ENCODE measurements around the gene IFT81.
A peak's percentile ranks its signal among the peaks of the same experiment; 100 is the strongest.
"Not testable (repeated sequence)": the region's sequence is repeated elsewhere in the genome, so short reads cannot be mapped to it uniquely, and the experiment has no call there.

Gene IFT81

DNA sequence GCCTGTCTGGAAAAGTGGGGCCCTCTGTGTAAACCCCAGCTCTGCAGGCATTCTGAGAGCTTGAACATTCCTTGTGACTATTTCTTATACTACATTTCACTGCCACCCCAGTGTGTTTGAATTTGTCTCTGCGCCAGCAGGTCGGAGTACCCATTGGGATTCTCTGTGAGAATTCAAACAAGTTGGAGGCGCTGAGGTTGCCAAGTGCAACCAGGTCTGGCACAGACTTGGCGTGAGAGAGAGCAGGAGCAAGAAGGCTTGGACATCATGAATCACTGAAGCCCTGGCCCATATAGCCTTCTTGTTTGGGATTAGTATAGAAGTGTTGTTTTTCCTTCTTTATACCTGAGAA, 123.9 kb downstream of the IFT81 start:
- no peak for DNase-seq

DNA sequence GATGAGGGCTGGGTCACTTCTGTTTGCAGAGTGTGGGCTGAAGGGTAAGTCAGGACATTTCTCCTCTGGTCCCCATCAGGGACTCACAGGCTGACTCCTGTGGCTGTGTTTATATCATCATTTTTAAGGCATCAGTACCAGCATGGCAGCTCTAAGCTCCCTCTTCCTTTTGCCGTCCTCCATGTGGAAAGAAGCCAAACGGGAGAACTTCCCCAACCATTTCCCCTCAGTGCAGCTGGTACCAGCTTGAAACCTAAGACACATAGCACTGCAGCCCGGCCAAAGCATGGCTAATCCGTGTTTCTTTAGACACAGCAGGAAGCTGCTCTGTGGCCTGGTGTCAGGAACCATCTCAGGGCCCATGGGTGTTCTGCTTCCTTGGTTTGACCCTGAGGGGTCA, 124.9 kb downstream of the IFT81 start:
- no peak for DNase-seq

DNA sequence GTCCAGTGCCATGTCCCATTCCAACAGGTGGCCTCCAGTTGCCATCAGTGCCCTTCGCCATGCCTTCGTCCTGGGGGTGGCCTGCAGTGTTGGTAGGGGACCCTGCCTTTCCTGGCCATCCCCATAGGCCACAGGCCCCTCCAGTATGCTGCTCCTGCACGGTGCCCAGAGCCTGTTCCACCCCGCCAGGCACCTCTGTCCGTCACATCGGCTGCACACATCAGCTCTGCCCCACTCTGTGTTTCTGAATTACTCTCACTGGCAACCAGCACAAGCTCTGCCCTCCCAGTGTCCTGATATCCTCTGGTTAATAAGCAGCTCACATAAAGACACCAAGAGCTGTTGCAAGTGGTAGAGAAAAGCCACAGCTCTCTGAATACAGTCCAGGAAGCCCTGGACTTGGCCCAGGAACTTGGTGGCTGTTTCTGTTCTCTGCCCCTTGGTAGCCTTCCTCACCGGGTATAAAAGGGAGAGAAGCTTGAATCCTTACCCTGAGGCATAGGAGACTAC, 125.6 kb downstream of the IFT81 start:
- no peak for DNase-seq

DNA sequence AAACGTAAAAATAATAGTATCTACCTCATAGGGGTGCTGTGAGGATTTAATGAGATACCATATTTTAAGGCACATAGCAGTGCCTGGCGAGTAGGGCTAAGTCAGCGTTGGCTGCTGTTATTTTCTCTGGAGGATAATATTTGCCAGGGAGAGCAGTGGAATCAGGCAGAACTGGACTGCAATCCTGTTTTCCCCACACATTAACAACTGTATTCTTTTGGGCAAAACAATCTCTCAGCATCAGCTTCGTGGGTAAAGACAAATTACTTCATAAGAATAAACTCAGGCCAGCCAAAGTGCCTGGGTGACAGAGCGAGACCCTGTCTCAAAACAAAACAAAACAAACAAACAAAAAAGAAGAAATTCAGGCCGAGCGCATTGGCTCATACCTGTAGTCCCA, 127.2 kb downstream of the IFT81 start:
- no peak for DNase-seq

DNA sequence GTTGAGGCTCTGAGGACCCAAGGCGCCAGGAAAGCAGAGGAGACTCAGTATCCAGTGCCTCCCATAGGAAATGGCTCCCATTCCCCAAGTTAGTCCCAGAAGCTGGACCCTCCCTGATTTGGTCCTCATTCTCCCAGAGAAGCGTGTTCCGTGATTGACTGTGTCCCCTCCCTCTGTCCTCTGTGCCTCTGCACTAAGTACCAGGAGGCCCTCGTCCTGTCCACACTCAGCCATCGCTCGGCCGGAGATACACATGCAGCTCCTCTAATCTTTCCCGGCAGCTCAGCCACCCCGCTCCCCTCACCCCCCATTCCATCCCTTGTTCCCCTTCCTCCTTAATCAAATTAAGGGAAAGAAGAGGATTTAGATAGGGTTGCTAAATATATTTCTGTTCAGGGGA, 128.6 kb downstream of the IFT81 start:
- no peak for DNase-seq

DNA sequence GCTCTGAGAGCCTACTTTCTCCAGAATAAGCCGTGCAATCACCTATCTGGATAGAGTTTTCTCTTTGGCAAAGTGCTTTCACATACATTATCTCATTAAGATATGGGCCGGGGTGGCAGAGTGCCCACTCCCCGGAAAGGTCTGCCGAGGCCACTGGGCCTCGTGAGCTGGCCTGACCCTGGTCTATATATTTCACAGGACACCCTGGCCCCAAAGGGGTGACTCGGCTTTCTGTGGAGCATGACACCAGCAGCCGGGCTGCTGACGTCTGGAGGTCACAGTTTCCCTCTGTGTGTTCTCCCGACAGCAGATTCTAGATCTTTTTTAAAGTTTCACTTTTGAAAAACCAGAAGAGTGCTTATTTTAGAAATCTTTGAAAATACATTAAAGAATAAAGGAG, 129.0 kb downstream of the IFT81 start:
- no peak for DNase-seq

DNA sequence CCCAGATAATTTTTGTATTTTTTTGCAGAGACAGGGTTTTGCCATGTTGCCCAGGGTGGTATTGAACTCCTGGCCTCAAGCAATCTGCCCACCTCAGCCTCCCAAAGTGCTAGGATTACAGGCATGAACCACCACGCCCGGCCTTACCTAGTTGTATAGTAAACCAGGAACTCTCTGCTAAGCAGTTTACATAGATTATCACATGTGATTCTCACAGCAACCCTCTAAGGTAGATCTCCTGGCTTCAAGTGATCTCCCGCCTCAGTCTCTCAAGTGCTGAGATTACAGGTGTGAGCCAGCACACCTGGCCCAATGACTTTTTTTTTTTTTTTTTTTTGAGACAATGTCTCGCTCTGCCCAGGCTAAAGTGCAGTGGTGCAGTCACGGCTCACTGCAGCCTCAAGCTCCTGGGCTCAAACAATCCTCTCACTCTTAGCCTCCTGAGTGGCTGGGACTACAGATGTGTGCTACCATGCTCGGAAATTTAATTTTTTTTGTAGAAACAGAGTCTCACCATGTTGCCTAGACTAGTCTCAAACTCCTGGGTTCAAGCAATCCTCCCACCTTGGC, 130.9 kb downstream of the IFT81 start:
- DNase-seq: peak; percentile 91

DNA sequence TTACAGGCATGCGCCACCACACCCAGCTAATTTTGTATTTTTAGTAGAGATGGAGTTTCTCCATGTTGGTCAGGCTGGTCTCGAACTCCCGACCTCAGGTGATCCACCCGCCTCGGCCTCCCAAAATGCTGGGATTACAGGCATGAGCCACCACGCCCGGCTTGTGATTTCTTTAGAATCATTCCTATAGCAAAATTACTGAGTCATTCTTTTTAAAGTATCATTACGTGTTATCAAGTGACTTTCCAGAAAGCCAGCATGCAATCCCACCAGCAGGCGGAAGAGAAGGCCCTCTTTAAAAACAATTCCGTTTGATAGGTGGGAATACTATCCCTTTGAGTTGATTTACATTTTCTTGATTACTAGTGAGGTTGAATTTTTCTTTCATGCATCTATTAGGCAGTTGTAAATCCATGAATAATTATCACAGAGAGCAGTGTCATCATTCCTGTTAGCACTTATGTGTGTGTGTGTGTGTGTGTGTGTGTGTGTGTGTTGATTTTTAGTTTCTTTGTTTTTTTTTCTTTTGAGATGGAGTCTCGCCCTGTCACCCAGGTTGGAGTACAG, 131.8 kb downstream of the IFT81 start:
- DNase-seq: not testable (repeated sequence)

DNA sequence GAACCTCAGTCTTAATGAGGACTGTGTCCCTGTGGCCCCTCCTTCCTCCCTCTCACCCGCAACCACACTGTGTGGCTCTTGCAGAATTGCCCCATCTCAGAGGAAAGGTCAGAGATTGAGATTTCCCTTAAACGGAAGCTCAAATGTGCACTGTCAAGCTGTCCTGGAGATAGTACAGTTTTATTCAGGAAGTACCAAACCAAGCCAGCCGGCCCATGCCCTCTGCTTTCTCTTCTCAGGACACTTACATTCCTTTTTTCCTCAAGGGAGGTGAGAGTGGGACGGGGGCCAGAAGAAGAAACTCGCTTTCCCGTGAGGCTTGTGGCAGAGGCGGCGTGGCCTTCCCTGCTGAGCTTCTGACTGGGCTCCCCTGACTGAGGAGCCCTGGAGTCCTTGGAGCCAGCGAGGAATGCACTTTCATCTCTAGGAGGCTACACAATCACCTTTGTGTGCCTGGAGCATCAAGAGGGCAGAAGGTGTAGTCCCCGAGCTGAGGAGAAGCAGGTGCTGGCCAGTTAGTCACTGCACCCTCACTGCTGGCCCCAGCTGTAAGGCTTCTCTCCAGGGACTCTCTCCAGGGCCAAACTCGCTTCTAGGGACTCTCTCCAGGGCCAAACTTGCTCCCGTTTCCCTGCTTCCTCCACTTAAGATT, 132.7 kb downstream of the IFT81 start:
- DNase-seq: peak; percentile 14

DNA sequence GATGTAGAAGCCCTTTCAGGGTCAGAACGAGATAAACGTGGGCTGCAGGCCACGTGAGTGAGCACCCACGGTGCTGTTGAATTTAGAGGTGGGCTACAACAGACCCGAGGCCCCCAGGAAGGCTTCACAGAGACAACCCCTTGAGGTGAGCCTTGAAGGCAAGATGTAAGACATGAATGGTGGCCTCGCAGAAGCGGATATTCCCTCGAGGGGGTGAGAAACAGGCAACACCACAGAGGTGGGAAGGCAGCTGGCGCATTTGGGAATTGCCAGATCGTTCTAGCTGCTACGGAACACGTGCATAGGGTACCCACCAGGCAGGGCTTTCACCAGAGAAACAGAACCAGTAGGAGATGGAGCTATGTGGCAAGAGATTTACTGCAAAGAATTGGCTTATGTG, 134.3 kb downstream of the IFT81 start:
- no peak for DNase-seq

DNA sequence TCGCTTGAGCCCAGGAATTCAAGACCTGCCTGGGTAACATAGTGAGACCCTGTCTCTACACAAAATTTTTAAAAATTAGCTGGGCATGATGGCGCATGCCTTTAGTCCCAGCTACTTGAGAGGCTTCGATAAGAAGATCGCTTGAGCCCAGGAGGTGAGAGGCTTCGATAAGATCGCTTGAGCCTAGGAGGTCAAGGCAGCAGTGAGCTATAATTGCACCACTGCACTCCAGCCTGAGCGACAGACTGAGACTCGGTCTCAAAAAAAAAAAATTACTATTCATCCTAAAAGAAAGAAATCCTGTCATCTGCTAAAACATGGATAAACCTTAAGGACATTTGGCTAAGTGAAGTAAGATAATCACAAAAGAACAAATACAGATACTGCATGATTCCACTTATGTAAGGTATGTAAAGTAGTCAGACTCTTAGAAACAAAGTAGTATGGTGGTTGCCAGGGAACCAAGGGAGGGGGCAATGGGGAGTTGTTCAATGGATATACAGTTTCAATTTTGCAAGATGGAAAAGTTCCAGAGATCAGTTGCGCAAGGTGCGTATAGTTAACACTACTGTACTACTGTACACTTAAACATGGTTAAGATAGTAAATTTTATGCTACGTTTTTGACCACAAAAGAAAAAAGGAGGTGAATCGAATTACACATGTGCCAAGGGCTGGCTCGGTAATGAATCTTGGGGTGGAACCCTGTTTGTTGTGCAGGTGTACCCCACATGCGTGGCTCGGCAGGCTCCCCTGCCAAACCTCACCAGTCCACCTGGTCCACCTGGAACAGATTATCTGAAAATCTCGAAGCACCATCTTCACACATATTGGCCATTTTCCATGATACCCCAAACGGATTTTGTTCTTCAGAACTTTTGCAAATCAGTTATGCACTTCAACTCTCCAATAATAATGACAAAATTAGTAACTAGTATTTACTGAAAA, 138.6 kb downstream of the IFT81 start:
- DNase-seq: peak; percentile 35

DNA sequence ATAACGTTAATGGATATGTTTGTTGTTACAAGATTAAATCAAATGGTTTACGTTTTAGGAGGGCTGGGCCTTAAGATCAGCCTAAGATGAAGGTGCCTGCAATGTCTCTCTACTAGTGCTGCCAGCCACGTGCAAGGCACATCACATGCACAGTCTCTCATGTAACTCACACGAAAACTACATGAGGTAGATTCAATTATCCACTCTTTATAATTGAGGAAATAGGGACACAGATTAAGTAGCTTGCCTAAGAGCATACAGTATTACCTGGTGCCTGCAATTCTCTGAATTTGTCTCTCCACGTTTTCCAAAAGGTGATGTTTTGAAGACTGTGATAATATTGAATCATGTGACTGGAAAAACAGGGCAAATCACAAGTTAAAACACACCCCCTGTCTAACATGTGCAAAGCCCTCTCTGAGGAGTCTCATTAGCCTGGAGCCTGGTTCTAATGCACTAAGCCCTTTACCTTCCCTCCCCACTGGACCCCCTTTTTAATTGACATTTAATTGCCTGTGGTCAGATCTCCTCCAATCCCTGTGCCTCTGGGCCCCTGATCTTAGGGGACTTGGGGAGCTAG, 142.3 kb downstream of the IFT81 start:
- DNase-seq: peak; percentile 37

DNA sequence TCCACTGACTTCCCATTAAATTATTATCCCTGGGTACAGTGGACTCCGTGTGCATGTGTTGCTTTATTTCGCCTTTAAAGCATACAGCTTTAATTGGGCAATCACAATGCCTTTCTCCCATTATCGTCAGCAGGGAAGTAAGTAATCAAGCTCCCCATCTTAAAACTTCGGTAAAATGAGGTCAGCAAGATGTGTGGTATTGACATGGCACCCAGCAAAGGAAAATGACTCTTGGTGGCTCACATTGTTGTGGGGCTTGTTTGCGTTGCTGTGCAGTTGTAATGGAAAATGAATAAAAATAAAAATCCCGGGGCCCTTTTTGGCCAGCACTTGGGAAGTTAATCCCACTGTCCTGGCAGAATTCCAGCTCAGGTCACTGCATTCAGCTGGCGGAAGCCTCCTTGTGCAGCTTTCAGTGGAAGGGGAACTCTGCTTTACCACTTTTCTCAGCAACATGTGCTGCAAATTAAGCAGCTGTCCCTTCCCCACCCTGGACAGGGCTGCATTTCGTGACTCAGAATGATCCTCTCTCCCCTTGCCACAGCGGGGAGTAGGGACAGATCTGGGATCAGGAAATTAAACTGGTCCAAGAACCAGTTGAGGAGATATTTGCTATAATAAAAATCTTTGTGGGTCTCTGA, 142.9 kb downstream of the IFT81 start:
- peak; percentile 74 for DNase-seq

Data from DMS79 treated with DMSO at 0.1 percent for 48 hours (cell line).